Stimulated activated naive CD4-positive, alpha-beta T cell (primary cell): ENCODE results near the gene SIRT7.
A peak's percentile ranks its signal among the peaks of the same experiment; 100 is the strongest.

ENCODE experiments used
- DNase-seq, 6 experiments: peaks; one replicate each; lab custom pipeline; 2025; lab: John Stamatoyannopoulos, UW

SIRT7 gene

GRCh38 chr17:81905424-81905875 is 12.5 kb downstream of the SIRT7 start:
- DNase-seq = no peak

- DNase-seq = no peak
Observed at GRCh38 chr17:81904600-81905423, 13.2 kb downstream of the SIRT7 start.

GRCh38 chr17:81903896-81904599 is 13.9 kb downstream of the SIRT7 start:
- no peak for DNase-seq

GRCh38 chr17:81903415-81903831 is 14.6 kb downstream of the SIRT7 start:
- no peak for DNase-seq

- no peak for DNase-seq
Observed at GRCh38 chr17:81902653-81903414, 15.1 kb downstream of the SIRT7 start.

GRCh38 chr17:81902023-81902652 is 15.8 kb downstream of the SIRT7 start, which contains the start of gene NPB:
Gene NPB (plus strand): TSS chr17:81902238. CDS start chr17:81902278, 40 bp downstream.
- peak in 1 of 6 experiments; percentile 17 for DNase-seq

GRCh38 chr17:81901167-81902022 is 16.6 kb downstream of the SIRT7 start:
- no peak for DNase-seq

- no peak for DNase-seq
Observed at GRCh38 chr17:81900181-81900820, 17.7 kb downstream of the SIRT7 start.

GRCh38 chr17:81899514-81900166 is 18.3 kb downstream of the SIRT7 start:
- no peak for DNase-seq

- no peak for DNase-seq
Observed at GRCh38 chr17:81898885-81899284, 19.1 kb downstream of the SIRT7 start.

GRCh38 chr17:81898029-81898866 is 19.7 kb downstream of the SIRT7 start:
- DNase-seq = no peak

- DNase-seq = no peak
Observed at GRCh38 chr17:81895400-81895799, 22.6 kb downstream of the SIRT7 start.

- DNase-seq = no peak
Observed at GRCh38 chr17:81891303-81891552, 26.7 kb downstream of the SIRT7 start.

GRCh38 chr17:81890447-81891302 is 27.3 kb downstream of the SIRT7 start:
- peak in 1 of 6 experiments; percentile 33 for DNase-seq

- no peak for DNase-seq
Observed at GRCh38 chr17:81889602-81890001, 28.4 kb downstream of the SIRT7 start.

- DNase-seq = no peak
Observed at GRCh38 chr17:81888988-81889595, 28.9 kb downstream of the SIRT7 start.

- DNase-seq = no peak
Observed at GRCh38 chr17:81888105-81888987, 29.6 kb downstream of the SIRT7 start.
